ENCODE data around the gene GALNS.
A peak's percentile ranks its signal among the peaks of the same experiment; 100 is the strongest.

GALNS gene

GRCh38 chr16:88859381-88860091 lies 2.8 kb upstream of the GALNS start:
- Histone ChIP-seq H3K4me3 (ENCODE audit: severe bottlenecking) (no peak overlapping the region), H3K9me3 (ENCODE audit: severe bottlenecking) (no peaks in the 10 kb centered on the region), H3K4me1 (ENCODE audit: insufficient read depth, poor library complexity, severe bottlenecking) (no peaks in the 10 kb centered on the region), H3K27me3 (ENCODE audit: insufficient read depth, poor library complexity, severe bottlenecking) (no peaks in the 10 kb centered on the region), H3K27ac (ENCODE audit: poor library complexity, severe bottlenecking) (no peak overlapping the region), H3K36me3 (ENCODE audit: low read depth) (peaks cover 24% of the 10 kb centered on the region)
- DNase-seq (ENCODE audit: low spot score) (no peak), ATAC-seq (ENCODE audit: low read depth) (no peak)
- TF ChIP-seq CTCF (IDR thresholded peaks at IDR 0.05; ENCODE audit: poor library complexity, severe bottlenecking): no peak

GRCh38 chr16:88857728-88858339 lies 1.1 kb upstream of the GALNS start:
- H3K27me3 ChIP-seq (ENCODE audit: insufficient read depth, poor library complexity, severe bottlenecking): no peaks in the 10 kb centered on the region
- peak; percentile 48 for ATAC-seq (ENCODE audit: low read depth)
- H3K4me3 ChIP-seq (ENCODE audit: severe bottlenecking): peak overlapping the region; percentile 89
- peaks cover 24% of the 10 kb centered on the region for H3K36me3 ChIP-seq (ENCODE audit: low read depth)
- TF ChIP-seq CTCF (IDR thresholded peaks at IDR 0.05; ENCODE audit: poor library complexity, severe bottlenecking): peak; percentile 82
- no peaks in the 10 kb centered on the region for H3K9me3 ChIP-seq (ENCODE audit: severe bottlenecking)
- H3K27ac ChIP-seq (ENCODE audit: poor library complexity, severe bottlenecking): no peak overlapping the region
- DNase-seq (ENCODE audit: low spot score): no peak
- H3K4me1 ChIP-seq (ENCODE audit: insufficient read depth, poor library complexity, severe bottlenecking): no peaks in the 10 kb centered on the region

DNA sequence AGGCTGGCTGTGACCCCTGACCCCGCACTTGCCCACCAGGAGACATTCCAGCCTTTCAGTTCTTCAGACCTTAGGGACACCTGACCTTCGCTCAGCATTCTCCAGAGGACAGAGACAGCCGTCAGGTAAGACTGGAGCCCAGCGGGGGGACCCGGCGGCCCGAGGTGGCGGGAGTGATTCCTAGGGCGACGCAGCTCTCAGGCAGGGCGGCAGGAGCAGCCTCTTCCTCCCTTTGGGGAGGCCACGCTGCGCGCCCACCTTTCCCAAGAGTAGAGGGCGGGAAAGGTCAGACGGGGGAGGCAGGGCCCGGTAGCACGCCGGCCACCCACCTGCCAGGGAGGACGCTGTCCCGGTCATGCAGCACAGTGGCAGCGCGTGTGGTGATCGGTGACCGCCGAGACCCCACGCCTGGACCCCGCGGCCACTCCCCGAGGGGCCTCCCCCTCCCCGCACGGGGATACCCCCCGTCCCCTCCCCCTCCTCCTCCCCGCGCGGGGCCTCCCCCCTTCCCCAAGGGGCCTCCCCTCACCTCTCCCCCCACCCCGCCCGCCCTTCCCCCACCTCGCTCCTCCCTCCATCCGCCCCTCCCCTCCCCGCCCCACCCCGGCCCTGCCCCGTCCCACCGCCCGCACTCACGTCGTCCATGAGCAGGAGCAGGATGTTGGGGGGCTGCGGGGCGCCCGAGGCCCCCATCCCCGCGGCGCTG lies 472 bp downstream of the GALNS start:
- H3K27ac ChIP-seq (ENCODE audit: poor library complexity, severe bottlenecking): no peak overlapping the region
- no peaks in the 10 kb centered on the region for H3K4me1 ChIP-seq (ENCODE audit: insufficient read depth, poor library complexity, severe bottlenecking)
- peaks cover 24% of the 10 kb centered on the region for H3K36me3 ChIP-seq (ENCODE audit: low read depth)
- H3K4me3 ChIP-seq (ENCODE audit: severe bottlenecking): peak overlapping the region; percentile 89
- H3K9me3 ChIP-seq (ENCODE audit: severe bottlenecking): no peaks in the 10 kb centered on the region
- no peak for TF ChIP-seq CTCF (IDR thresholded peaks at IDR 0.05; ENCODE audit: poor library complexity, severe bottlenecking)
- DNase-seq (ENCODE audit: low spot score) (no peak), ATAC-seq (ENCODE audit: low read depth) (peak; percentile 49)
- H3K27me3 ChIP-seq (ENCODE audit: insufficient read depth, poor library complexity, severe bottlenecking): no peaks in the 10 kb centered on the region

GRCh38 chr16:88855736-88856121 lies 1.0 kb downstream of the GALNS start:
- Histone ChIP-seq H3K36me3 (ENCODE audit: low read depth) (peaks cover 20% of the 10 kb centered on the region), H3K27ac (ENCODE audit: poor library complexity, severe bottlenecking) (no peak overlapping the region), H3K9me3 (ENCODE audit: severe bottlenecking) (no peaks in the 10 kb centered on the region), H3K27me3 (ENCODE audit: insufficient read depth, poor library complexity, severe bottlenecking) (no peaks in the 10 kb centered on the region), H3K4me1 (ENCODE audit: insufficient read depth, poor library complexity, severe bottlenecking) (no peaks in the 10 kb centered on the region), H3K4me3 (ENCODE audit: severe bottlenecking) (peak overlapping the region; percentile 89)
- DNase-seq (ENCODE audit: low spot score) (no peak), ATAC-seq (ENCODE audit: low read depth) (no peak)
- no peak for TF ChIP-seq CTCF (IDR thresholded peaks at IDR 0.05; ENCODE audit: poor library complexity, severe bottlenecking)
